HG03565 (cell line): Measurements from ENCODE around the gene NAALADL2.
"Not testable (repeated sequence)": the region's sequence is repeated elsewhere in the genome, so short reads cannot be mapped to it uniquely, and the experiment has no call there.

Experiments used
- ATAC-seq: cut with Tn5 transposase; IDR thresholded peaks from one replicate; pipeline ENCODE4 v1.9.1; 2021; ENCODE audit warnings: mild to moderate bottlenecking, moderate library complexity; ENCODE audit not compliant: unreplicated experiment

NAALADL2 gene

GRCh38 chr3:175807175-175807574, 948.0 kb downstream of the NAALADL2 start:
- no peak for ATAC-seq

GRCh38 chr3:175818811-175819464, 959.8 kb downstream of the NAALADL2 start:
- ATAC-seq, result no peak

- not testable (repeated sequence) for ATAC-seq
Measured at GRCh38 chr3:175822766-175823491, 963.8 kb downstream of the NAALADL2 start.

GRCh38 chr3:175825016-175825580, 966.0 kb downstream of the NAALADL2 start:
- ATAC-seq, result not testable (repeated sequence)

GRCh38 chr3:175826759-175827158, 967.6 kb downstream of the NAALADL2 start:
- ATAC-seq, result no peak

GRCh38 chr3:175829809-175830208, 970.7 kb downstream of the NAALADL2 start:
- not testable (repeated sequence) for ATAC-seq

- ATAC-seq, result not testable (repeated sequence)
Measured at GRCh38 chr3:175835763-175836162, 976.6 kb downstream of the NAALADL2 start.

GRCh38 chr3:175836617-175837016, 977.5 kb downstream of the NAALADL2 start:
- ATAC-seq, result no peak

GRCh38 chr3:175837962-175838361, 978.8 kb downstream of the NAALADL2 start:
- no peak for ATAC-seq

GRCh38 chr3:175839366-175840005, 980.4 kb downstream of the NAALADL2 start:
- ATAC-seq, result no peak

GRCh38 chr3:175851541-175851940, 992.4 kb downstream of the NAALADL2 start:
- no peak for ATAC-seq

- no peak for ATAC-seq
Measured at GRCh38 chr3:175852560-175852959, 993.4 kb downstream of the NAALADL2 start.

- ATAC-seq, result no peak
Measured at GRCh38 chr3:175857666-175858270, 998.6 kb downstream of the NAALADL2 start.
